NCI-H1436 (cell line): Measurements from ENCODE around the gene GLP1R.

Experiments
- DNase-seq: peaks from one replicate; lab custom pipeline; 2025; lab: John Stamatoyannopoulos, UW

Gene GLP1R

GRCh38 chr6:39086294-39086693, 37.7 kb downstream of the GLP1R start:
- no peak for DNase-seq

GRCh38 chr6:39086711-39087110, 38.1 kb downstream of the GLP1R start:
- DNase-seq: no peak

GRCh38 chr6:39087197-39087596, 38.6 kb downstream of the GLP1R start:
- no peak for DNase-seq

GRCh38 chr6:39088331-39088730, 39.8 kb downstream of the GLP1R start:
- no peak for DNase-seq

- no peak for DNase-seq
These were observed 41.5 kb downstream of the GLP1R start for GRCh38 chr6:39090036-39090435.

GRCh38 chr6:39091220-39091619, 42.6 kb downstream of the GLP1R start:
- DNase-seq: peak; percentile 82

GRCh38 chr6:39092124-39092523, 43.5 kb downstream of the GLP1R start:
- peak; percentile 43 for DNase-seq

GRCh38 chr6:39093149-39093708, 44.6 kb downstream of the GLP1R start:
- DNase-seq: no peak

GRCh38 chr6:39095578-39095977, 47.0 kb downstream of the GLP1R start:
- no peak for DNase-seq

- DNase-seq: no peak
These were observed 51.8 kb downstream of the GLP1R start for GRCh38 chr6:39100358-39100757.

- DNase-seq: no peak
These were observed 53.7 kb downstream of the GLP1R start for GRCh38 chr6:39102071-39102820.

- no peak for DNase-seq
These were observed 54.2 kb downstream of the GLP1R start for GRCh38 chr6:39102821-39103136.

GRCh38 chr6:39104528-39104927, 55.9 kb downstream of the GLP1R start:
- no peak for DNase-seq

GRCh38 chr6:39107034-39107433, 58.5 kb downstream of the GLP1R start:
- DNase-seq: no peak

GRCh38 chr6:39107641-39108040, 59.1 kb downstream of the GLP1R start:
- DNase-seq: no peak

GRCh38 chr6:39108041-39108839, 59.7 kb downstream of the GLP1R start:
- no peak for DNase-seq

- no peak for DNase-seq
These were observed 62.7 kb downstream of the GLP1R start for GRCh38 chr6:39111280-39111679.

GRCh38 chr6:39113788-39114187, 65.2 kb downstream of the GLP1R start:
- DNase-seq: no peak

- no peak for DNase-seq
These were observed 65.8 kb downstream of the GLP1R start for GRCh38 chr6:39114388-39114703.

- peak; percentile 92 for DNase-seq
These were observed 66.4 kb downstream of the GLP1R start, which contains the start of gene SAYSD1 for GRCh38 chr6:39114704-39115599. SAYSD1 (minus strand) TSS chr6:39115186; CDS start chr6:39115089, 97 bp downstream.

GRCh38 chr6:39118921-39119320, 70.3 kb downstream of the GLP1R start:
- no peak for DNase-seq

- no peak for DNase-seq
These were observed 75.5 kb downstream of the GLP1R start for GRCh38 chr6:39124114-39124513.
